Measurements from ENCODE around the gene RAB1A.

DNA sequence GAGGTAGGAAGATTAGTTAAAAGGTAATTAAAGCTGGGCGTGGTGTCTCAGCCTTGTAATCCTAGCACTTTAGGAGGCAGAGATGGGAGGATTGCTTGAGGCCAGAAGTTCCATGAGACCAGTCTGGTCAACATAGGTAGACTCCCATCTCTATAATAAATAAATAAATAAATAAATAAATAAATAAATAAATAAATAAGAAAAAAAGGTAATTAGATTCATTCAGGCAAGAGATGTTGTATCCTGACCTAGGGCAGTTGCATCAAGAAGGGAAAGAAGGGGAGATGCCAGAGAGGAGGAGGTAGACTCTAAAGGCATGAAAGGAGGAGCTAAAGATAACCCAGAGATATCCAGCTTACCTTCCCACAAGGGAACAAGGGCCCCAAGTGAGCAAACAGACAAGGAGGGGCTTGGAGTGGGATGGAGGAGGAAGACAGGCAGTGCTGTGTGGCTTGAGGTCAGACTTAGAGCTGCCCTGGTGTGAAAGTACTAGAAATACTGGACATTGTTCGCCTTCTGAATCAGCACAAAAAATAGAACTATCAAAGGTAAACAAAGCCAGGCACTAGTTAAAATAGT is 7.4 kb upstream of the RAB1A start:
- TF ChIP-seq, protein P1, sequence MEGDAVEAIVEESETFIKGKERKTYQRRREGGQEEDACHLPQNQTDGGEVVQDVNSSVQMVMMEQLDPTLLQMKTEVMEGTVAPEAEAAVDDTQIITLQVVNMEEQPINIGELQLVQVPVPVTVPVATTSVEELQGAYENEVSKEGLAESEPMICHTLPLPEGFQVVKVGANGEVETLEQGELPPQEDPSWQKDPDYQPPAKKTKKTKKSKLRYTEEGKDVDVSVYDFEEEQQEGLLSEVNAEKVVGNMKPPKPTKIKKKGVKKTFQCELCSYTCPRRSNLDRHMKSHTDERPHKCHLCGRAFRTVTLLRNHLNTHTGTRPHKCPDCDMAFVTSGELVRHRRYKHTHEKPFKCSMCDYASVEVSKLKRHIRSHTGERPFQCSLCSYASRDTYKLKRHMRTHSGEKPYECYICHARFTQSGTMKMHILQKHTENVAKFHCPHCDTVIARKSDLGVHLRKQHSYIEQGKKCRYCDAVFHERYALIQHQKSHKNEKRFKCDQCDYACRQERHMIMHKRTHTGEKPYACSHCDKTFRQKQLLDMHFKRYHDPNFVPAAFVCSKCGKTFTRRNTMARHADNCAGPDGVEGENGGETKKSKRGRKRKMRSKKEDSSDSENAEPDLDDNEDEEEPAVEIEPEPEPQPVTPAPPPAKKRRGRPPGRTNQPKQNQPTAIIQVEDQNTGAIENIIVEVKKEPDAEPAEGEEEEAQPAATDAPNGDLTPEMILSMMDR (IDR thresholded peaks at IDR 0.05) = no peak
- TF ChIP-seq POLR2A (IDR thresholded peaks at IDR 0.05) = no peak
